GM19240 (cell line): ENCODE results near the gene ATP6V1G2.
"Not testable (repeated sequence)": the region's sequence is repeated elsewhere in the genome, so short reads cannot be mapped to it uniquely, and the experiment has no call there.

Source experiments
- DNase-seq: peaks from one replicate; pipeline ENCODE4 v3.0.0; 2011; ENCODE audit warnings: low spot score; ENCODE audit not compliant: insufficient read length

The ATP6V1G2 gene

DNA sequence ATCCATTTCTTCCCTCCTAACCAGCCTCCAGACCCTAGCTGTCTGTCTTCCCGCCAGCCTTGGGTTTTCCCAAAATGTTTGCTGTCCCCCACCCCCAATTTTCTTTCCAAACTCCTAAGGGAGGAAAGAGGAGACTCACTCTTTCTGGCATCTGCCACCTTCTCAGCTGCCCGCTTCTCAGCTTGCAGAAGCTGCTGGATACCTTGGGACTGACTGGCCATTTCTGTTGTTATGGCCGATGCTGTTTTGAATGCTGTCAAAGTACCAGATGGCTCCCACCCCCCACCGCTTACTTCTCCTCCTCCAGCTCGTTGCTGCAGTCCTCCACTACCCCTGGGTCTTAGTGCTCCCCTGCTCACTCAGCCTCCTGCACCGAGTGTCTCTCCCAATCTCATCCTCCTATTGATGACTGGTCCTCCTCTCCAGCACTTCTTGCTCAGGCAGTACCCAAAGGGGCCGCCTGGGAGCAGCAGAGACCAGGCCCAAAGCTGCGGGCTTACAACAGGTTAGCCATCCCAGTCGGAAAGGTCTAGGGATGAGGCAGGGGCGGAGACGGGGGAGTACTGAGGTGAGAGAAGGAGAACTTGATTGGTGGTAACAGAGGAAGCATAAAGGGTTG, at the start of gene ATP6V1G2:
TSS of gene ATP6V1G2 (minus strand) at position 270 of the 619 bp plus-strand sequence. CDS start at position 221, 49 bp downstream.
- DNase-seq, result no peak

DNA sequence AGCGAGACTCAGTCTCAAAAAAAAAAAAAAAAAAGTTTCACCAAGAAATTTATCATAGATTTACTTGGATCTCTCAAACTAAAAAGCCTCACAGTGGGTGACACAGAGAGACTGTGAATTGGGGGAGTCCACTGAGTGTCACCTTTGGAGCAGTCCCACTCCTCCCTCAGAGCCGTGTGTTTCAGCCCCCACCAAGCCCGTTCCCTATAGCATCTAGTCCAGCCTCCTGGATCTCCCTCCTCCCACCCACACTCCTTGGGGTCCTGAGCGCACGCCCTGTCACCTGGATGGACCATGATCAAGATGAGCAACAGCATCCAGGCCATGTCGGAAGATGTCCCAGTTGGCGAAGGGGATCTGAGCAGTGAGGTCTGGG, 46.0 kb upstream of the ATP6V1G2 start:
- no peak for DNase-seq

DNA sequence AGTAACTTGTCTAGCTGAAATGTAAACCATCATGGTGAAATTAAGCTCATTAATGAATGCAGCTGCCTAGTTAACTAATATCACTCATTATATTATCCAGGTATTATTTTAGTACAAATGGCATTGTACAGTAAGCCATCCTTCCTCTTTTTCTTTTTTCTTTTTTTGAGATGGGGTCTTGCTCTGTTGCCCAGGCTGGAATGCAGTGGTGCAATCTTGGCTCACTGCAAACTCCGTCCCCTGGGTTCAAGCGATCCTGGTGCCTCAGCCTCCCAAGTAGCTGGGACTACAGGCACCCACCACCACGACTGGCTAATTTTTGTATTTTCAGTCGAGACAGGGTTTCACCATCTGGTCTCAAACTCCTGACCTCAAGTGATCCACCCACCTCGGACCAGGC, 44.3 kb upstream of the ATP6V1G2 start:
- DNase-seq, result not testable (repeated sequence)

DNA sequence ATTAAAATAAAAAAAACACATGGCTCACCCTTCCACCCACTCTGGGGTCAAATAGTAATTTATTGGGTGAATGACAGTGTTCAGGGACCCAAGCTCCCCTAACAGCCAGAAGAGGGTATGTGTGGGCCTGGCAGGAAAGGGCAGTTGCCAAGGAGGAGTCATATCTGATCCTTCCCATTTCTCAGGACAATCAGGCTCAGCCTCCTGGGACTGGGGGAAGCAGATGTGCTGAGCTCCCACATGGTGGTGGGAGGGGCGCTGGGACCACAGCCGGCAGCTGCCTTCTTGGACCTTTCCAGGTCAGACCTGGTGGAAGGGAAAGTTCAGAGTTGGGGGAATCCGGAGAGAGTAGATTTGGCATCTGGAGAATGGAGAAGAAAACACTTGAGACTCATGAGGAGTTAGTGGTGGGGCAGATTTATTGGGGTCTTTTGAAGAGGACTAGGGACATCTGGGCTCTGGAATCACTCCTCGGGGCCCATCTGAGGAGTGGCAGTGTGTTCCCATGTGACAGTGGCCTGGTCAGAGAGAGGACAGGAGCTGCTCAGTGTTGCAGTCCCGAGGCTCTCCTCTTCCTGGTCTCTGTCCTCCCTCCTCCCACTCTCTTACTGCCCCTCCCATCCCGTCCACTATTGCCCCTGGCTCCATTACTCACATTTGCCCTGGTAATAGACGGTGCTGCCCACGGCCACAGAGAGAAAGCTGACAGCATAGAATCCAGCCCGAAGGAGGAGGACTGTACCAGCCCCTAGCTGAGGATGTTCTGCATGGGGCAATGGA, 42.7 kb upstream of the ATP6V1G2 start:
- DNase-seq, result no peak

DNA sequence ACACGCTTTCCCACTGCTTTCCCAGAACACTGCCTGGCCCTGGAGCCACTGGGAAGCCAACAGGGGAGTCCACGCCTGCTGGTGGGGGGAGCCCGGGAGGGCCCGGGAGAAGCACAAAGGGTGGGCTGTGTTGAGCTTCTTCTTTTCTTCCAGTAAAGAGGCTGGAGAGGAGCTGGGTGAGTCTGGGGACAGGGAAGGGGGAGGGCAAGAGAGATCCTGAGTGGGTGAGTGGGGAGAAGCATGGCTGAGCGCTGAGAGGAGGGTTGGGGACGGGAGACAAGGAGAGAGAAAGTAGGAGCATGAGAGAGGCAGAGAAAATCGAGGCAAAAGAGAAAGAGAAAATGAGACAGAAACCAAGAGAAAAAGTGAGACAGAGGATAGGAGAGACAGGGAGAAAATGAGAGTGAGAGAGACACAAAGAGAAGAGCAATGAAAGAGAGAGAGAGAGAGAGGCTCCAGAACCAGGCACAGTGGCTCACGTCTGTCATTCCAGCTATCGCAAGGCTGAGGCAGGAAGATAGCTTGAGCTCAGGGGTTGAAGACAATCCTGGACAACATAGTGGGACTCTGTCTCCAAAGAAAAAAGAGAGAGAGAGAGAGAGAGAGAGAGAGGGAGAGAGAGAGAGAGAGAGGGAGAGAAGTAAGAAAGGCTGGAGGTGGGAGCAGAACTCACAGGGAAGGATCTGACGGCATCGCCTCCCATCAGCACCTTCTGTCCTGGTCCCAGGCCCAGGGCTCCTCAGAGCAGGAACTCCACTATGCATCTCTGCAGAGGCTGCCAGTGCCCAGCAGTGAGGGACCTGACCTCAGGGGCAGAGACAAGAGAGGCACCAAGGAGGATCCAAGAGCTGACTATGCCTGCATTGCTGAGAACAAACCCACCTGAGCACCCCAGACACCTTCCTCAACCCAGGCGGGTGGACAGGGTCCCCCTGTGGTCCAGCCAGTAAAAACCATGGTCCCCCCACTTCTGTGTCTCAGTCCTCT, 41.7 kb upstream of the ATP6V1G2 start:
- DNase-seq, result no peak

DNA sequence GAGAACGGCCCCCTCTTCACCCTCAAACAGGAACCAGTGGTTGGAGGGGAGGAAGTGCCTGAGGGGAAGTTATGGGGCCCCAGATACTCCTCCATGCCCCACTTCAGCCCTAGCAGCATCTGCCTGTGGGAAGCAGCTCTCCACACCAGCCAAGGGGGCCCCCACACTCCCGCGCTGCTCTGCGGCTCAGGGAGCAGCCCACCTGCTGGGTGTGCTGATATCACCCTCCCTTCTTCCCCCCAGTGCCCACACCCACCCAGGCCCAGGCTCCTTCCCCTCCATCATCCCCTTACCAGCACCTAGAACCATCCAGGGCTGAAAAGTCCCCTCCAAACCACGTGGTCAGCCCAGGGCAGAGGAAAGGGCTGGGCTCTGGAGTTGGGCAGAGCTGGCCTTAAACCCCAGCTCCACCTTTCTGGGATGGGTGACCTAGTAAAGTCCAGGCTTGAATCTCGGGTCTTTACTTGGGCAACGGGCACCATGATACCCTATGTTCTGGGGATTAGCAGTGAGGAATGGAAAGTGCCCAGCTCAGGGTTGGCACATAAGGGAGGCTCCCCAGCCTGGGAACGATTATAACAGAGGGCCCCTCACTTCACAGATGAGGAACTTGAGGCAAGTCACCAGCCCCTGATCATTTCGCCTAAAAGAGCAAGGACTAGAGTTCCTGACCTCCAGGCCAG, 40.3 kb upstream of the ATP6V1G2 start:
- DNase-seq, result no peak

DNA sequence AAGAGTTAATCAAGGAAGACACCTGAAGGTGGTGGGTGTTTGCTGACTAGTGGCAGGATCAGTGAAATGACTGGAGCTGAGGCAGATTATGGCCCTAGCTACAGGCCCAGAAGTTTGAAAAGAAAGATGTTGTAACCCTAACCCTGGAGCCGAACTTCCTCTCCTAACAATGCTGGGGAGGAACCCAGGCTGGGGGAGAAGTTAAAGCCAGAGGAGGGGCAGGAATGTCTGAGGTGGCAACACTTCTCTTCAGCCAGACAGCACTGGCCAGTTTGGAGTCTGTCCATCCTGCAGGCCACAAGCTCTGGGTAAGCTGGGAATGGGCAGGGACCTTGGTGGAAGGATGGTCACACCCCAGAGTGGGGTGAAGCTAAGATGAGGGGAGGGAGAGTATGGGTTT, 39.6 kb upstream of the ATP6V1G2 start, which contains the start of gene LST1:
TSS of gene LST1 (plus strand) at position 270 of the 400 bp plus-strand sequence. CDS start 1,023 bp downstream, outside the sequence.
- DNase-seq, result no peak

DNA sequence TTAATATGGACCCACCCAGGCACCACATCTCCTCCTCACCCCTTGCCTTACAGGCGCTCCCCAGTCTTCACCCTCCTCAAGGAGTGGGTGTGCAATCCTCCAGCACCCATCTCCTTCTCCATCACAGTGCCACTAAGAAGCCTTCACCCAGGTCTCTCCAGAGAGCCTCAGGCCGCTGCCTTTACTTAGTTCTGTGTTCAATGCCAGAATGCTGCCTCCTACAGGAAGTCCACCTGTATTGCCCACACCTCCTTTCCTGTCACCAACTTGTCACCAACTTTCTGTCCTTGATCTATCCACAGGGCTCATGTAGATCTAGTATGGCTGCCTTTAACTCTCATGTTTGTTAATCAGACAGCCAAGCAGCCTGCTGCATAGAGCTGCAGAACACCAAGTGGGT, 39.1 kb upstream of the ATP6V1G2 start:
- DNase-seq, result no peak

DNA sequence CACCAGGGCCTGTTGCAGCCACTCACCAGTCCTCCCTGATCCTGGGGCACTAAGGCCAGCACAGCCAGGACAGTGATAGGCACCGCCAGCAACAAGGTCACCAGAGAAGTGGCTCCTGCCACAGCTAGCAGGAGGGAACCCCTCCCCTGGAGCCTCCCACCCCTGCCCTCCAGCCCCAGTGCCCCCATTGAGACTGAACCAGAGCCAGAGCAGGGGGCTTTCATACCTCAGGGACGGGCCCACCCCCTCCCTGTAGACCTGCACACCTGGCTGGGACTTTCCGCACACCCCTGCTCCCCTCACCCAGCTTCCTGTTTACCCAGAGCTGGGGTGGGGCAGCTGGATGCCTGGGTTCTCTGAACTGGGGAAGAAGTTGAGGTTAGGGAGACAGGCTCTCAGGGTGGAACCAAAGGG, 35.8 kb upstream of the ATP6V1G2 start, which contains the start of gene LTB:
TSS of gene LTB (minus strand) at position 195 of the 414 bp plus-strand sequence. CDS start at position 188, 7 bp downstream.
- DNase-seq, result no peak

DNA sequence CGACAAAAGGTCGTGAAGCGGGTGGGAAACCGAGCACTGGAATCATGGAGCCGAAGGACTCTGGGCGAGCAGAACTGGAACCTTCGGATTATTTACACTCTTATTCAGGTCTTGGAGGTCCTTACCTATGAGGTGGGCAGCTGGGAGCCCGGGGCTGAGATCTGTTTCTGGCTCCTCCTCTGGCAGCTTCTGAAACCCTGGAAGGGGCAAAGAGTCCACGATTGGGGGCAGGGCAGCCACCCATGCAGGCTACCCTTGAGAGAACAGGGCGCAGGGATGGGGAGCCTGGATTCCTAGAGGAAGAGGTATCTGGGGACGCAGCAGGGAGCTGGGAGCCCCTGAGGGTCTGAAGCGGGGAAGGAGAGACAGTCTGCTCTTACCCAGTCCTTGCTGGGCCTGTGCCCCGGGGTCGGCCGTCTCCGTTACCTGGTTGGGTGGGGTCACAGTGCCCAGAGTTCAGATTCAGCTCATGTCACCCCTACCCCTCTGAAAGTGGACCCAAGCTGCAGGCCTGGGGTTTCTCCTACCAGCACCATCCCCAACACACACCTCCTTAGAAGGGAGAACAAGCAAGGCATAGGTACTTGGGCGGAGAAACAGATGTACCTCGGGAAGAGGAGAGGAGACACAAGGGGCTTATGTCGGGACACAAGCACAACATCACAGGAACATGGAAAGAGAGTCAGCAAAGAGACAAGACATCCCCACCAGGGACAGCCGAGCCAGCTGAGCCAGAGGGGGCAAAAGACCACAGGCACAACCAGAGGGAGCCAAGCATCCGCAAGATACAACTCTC, 35.2 kb upstream of the ATP6V1G2 start:
- DNase-seq, result no peak

DNA sequence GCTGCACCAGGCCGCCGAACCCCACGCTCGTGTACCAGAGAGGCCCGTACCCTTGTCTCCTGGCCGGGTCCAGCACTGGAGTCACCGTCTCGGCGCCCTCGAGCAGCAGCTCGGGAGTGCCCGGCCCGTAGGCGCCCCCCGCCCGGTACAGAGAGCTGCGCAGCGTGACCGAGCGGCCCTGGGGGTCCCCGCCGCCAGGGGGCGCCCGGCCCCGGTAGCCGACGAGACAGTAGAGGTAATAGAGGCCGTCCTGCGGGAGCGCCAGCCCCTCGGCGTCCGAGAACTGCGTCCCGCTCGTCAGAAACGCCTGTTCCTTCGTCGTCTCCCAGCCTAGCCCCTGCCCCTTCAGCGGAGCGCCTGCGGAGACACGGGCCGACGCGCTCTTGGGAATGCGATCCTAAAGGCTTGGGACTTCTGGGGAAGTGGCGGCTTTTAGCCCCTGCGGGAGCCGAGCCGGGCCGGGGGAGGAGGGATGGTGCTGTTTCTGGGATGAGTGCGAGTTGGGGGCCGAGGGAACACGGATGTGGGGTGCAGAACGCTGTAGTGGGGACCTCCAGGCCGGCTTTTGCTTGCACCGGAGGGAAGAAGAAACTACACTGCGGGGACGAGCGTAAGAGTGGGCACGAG, 34.5 kb upstream of the ATP6V1G2 start:
- no peak for DNase-seq

DNA sequence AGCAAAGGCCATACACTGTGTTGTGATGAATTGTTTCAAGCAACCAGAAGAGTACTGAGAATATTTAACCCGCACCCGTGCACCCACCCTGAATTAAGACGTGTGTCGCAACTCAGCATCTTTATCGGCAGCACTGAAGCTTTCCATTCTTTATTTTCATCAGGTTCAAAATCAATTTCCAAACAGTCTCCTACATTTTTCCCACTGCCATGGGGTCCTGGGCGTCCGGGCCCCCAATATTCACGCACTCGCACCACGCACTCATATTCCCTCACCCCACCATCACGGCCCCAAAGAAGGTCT, 34.0 kb upstream of the ATP6V1G2 start:
- no peak for DNase-seq

DNA sequence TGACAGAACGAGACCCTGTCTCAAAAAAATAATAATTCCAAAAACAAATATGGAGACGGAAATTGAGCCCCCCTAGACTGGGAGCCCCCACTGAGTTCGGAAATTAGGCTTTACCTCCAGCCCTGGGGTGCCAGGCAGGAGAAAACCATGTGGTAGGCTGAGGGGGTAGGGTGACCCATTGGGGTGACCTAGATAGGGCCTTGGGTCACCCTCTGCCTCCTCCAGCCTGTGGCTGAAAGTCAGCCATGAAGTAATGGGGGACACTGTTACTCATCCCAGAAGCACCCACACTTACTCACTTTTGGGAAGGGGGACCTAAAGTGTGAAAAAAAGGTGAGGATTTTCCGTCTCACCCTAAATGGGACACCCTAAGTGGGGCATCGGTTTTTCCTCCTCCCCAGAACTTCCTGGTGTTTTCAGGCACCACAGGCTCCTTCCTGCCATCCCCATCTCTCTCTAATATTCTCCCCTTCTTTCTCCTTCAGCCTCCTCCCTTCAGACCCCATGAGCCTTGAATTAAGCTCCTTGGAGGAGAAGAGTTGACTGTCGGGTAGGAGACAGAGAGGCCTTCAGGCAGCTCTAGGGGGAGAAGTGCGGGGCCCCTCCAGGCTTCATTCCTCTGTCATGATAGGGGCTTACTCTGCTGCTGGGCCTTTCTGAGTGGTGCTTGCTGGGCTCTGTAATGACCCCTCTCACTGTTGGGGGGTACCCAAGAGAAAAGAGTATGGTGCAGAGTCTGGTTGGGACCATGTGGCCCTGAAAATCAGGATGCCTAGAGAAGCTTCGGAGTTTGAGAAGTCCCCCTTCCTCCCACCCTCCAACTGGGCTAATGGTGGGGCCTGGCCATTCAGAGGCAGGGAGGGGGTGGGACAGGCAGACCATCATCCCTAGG, 33.4 kb upstream of the ATP6V1G2 start:
- no peak for DNase-seq

DNA sequence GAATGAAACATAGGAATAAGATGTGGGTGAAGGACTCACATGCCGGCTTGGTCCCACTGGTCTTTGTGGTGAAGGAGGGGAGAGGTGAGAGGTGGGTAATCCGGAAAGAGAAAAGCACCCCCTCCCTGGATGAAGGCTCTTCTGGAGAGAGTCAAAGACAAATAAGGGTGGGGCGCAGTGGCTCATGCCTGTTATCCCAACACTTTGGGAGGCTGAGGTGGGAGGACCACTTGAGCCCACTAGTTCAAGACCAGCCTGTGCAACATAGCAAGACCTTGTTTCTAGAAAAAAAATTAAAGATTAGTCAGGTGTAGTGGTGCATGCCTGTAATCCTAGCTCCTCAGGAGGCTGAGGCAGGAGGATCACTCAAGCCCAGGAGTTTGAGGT, 32.7 kb upstream of the ATP6V1G2 start:
- DNase-seq, result no peak

DNA sequence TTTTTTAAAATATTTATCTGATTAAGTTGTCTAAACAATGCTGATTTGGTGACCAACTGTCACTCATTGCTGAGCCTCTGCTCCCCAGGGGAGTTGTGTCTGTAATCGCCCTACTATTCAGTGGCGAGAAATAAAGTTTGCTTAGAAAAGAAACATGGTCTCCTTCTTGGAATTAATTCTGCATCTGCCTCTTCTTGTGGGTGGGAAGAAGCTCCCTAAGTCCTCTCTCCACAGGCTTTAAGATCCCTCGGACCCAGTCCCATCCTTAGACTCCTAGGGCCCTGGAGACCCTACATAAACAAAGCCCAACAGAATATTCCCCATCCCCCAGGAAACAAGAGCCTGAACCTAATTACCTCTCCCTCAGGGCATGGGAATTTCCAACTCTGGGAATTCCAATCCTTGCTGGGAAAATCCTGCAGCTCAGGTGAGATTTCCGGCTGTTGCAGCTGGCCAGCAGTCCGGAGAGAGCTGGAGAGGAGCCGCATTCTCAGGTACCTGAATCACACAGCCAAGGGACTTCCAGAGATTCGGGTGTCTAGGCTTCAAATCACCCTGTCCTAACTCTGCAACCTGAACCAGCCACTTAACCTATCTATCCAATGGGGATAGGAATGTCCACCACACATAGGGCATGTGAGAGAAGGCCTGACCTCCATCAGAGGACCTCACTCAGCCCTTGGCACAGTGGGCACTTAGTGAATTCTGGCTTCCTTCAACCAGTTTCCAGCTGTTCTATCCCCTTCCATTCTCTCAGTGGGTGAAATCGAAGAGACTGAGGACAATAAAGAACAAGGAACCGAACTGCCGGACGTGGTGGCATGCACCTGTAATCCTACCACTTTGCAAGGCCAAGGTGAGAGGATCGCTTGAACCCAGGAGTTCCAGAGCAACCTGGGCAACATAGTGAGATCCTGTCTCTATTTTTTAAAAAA, 32.0 kb upstream of the ATP6V1G2 start:
- no peak for DNase-seq

DNA sequence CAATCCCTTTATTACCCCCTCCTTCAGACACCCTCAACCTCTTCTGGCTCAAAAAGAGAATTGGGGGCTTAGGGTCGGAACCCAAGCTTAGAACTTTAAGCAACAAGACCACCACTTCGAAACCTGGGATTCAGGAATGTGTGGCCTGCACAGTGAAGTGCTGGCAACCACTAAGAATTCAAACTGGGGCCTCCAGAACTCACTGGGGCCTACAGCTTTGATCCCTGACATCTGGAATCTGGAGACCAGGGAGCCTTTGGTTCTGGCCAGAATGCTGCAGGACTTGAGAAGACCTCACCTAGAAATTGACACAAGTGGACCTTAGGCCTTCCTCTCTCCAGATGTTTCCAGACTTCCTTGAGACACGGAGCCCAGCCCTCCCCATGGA, 31.2 kb upstream of the ATP6V1G2 start:
- no peak for DNase-seq

DNA sequence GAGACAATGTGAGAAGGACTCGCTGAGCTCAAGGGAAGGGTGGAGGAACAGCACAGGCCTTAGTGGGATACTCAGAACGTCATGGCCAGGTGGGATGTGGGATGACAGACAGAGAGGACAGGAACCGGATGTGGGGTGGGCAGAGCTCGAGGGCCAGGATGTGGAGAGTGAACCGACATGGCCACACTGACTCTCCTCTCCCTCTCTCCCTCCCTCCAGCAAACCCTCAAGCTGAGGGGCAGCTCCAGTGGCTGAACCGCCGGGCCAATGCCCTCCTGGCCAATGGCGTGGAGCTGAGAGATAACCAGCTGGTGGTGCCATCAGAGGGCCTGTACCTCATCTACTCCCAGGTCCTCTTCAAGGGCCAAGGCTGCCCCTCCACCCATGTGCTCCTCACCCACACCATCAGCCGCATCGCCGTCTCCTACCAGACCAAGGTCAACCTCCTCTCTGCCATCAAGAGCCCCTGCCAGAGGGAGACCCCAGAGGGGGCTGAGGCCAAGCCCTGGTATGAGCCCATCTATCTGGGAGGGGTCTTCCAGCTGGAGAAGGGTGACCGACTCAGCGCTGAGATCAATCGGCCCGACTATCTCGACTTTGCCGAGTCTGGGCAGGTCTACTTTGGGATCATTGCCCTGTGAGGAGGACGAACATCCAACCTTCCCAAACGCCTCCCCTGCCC, 30.6 kb upstream of the ATP6V1G2 start:
- no peak for DNase-seq
